ENCODE measurements around the gene PRC1. TPM values are rescaled to one million over a fixed set of nuclear protein-coding genes. Genes with fewer than 3 reads are reported as not detected.

Gene PRC1
- total RNA-seq, 2 experiments from 2014 or later, result 24.4 to 26.7 TPM

DNA sequence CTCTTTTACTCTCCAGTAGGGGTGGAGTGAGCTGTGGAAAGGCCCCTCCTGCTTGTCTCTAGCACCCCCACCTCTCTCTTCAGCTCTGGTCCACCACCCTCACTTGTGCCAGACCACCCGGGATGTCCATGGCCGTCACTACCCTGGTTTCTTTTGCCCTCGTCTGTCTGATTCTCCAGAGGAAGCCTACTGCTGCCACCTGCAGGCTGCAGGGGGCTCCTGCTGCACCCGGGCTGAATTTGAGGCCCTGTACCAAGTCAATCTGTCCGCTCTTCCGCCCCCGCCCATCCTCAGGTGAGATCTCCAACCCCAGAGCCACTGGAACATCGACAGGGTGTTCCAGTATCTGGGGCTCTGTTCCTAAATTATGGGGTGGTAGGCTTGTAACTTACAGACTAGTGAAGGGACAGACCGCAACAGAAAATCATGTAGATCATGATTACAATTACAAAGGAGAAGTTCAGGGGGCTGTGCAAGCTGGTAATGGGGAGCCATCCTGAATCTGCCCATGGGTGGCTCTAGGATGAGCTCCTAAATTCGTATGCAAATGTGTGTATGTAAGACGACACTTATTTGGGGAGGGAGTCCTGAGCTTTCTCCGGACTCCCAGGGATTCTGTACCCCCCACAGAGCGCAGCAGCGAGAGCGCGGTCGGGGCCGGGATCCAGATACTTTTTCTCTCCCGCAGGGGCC, 59.9 kb downstream of the PRC1 start:
- Mint-ChIP-seq H3K27me3 (no peaks in the 10 kb centered on the region), H3K4me1 (ENCODE audit: low read depth) (peaks cover 47% of the 10 kb centered on the region), H3K27ac (peak overlapping the region; percentile 94), H3K36me3 (ENCODE audit: low read depth) (peaks cover 31% of the 10 kb centered on the region), H3K9me3 (no peaks in the 10 kb centered on the region), H3K4me3 (peak overlapping the region; percentile 89)
- peak overlapping the region; percentile 84 for H3K4me3 ChIP-seq (ENCODE audit: low read length)
- intact Hi-C loops (cut with DNase I, micrococcal nuclease), result loop anchor here (1.0 to 10.0 kb wide), 7 partner anchors 32 to 1040 kb away; partner anchors contain the start of genes AP3S2 (in 2 of the 2), BLM (in 1 of the 2), PRC1 (in 1 of the 2) and SLCO3A1 (in 1 of the 2)
- no peaks in the 10 kb centered on the region for H3K27me3 ChIP-seq (ENCODE audit: control insufficient read depth in 1 of 2, insufficient read depth in 2 of 2, low read length in 2 of 2)
- H3K27ac ChIP-seq (ENCODE audit: low read depth in 1 of 2, low read length in 2 of 2), result peak overlapping the region; percentile 67 to 68
- H3K9me3 ChIP-seq (ENCODE audit: control insufficient read depth in 1 of 2, insufficient read depth in 1 of 2, low read length in 2 of 2), result no peaks in the 10 kb centered on the region
- peaks cover 20% of the 10 kb centered on the region for H3K36me3 ChIP-seq (ENCODE audit: insufficient read depth, low read length)
- POLR2A ChIA-PET, result interaction anchor here (0.7 to 8.1 kb wide), 15 partner anchors 9 to 1946 kb away, joined by 3 to 232 read pairs (median 4); partner anchors contain the start of genes BLM, CIB1, GDPGP1 and MAN2A2
- CTCF ChIA-PET, result interaction anchor here (0.6 to 5.1 kb wide), 10 partner anchors 9 to 665 kb away, joined by 3 to 88 read pairs (median 4); partner anchors contain the start of genes MAN2A2, PRC1 and RCCD1
- peak; percentile 33 for ATAC-seq (ENCODE audit: poor library complexity)
- TF ChIP-seq, protein P1, sequence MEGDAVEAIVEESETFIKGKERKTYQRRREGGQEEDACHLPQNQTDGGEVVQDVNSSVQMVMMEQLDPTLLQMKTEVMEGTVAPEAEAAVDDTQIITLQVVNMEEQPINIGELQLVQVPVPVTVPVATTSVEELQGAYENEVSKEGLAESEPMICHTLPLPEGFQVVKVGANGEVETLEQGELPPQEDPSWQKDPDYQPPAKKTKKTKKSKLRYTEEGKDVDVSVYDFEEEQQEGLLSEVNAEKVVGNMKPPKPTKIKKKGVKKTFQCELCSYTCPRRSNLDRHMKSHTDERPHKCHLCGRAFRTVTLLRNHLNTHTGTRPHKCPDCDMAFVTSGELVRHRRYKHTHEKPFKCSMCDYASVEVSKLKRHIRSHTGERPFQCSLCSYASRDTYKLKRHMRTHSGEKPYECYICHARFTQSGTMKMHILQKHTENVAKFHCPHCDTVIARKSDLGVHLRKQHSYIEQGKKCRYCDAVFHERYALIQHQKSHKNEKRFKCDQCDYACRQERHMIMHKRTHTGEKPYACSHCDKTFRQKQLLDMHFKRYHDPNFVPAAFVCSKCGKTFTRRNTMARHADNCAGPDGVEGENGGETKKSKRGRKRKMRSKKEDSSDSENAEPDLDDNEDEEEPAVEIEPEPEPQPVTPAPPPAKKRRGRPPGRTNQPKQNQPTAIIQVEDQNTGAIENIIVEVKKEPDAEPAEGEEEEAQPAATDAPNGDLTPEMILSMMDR (IDR thresholded peaks at IDR 0.05), result peak; percentile 92
- peaks cover 73% of the 10 kb centered on the region for H3K4me1 ChIP-seq (ENCODE audit: insufficient read depth, low read length)
- peak; percentile 69 to 92 (median 82) for DNase-seq

DNA sequence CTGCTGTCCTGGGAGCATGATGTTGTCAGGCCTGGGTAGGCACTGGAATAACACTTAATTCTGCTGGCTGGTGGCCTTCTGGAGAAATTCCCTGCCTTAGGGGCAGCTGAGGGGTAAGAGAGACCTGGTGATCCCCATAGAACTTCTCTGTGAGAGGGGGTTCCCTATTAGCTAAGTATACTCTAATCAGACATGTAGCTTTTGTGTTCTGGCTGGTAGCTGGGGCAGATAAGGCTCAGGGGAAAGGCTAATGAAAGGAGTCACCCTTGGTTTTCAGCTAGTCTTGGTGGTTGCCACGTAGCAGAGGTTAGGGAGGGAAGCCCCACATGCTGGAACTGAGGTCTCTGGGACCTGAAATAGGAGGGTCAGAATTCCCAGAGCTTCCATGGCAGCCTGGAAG, 61.0 kb downstream of the PRC1 start:
- Mint-ChIP-seq H3K36me3 (ENCODE audit: low read depth) (peaks cover 25% of the 10 kb centered on the region), H3K4me1 (ENCODE audit: low read depth) (peaks cover 49% of the 10 kb centered on the region), H3K4me3 (peak overlapping the region; percentile 98), H3K27ac (peak overlapping the region; percentile 96), H3K9me3 (no peaks in the 10 kb centered on the region), H3K27me3 (no peaks in the 10 kb centered on the region)
- peak overlapping the region in 1 of 2 donors; percentile 55 for H3K27ac ChIP-seq (ENCODE audit: low read depth in 1 of 2, low read length in 2 of 2)
- ATAC-seq (ENCODE audit: poor library complexity) (no peak), DNase-seq (no peak)
- peaks cover 13% of the 10 kb centered on the region for H3K36me3 ChIP-seq (ENCODE audit: insufficient read depth, low read length)
- POLR2A ChIA-PET, result interaction anchor here (0.8 to 8.1 kb wide), 7 partner anchors 8 to 338 kb away, joined by 4 to 232 read pairs (median 5); partner anchors contain the start of genes MAN2A2 and RCCD1
- TF ChIP-seq, protein P1 (IDR thresholded peaks at IDR 0.05), result no peak
- intact Hi-C loops (cut with DNase I, micrococcal nuclease), result loop anchor here (5.0 to 10.0 kb wide), 6 partner anchors 61 to 1038 kb away; partner anchors contain the start of genes AP3S2 (in 2 of the 2), BLM (in 1 of the 2), PRC1 (in 1 of the 2) and SLCO3A1 (in 1 of the 2)
- H3K4me1 ChIP-seq (ENCODE audit: insufficient read depth, low read length), result peaks cover 78% of the 10 kb centered on the region
- H3K4me3 ChIP-seq (ENCODE audit: low read length), result no peak overlapping the region
- no peaks in the 10 kb centered on the region for H3K9me3 ChIP-seq (ENCODE audit: control insufficient read depth in 1 of 2, insufficient read depth in 1 of 2, low read length in 2 of 2)
- CTCF ChIA-PET, result interaction anchor here (1.2 to 5.1 kb wide), 8 partner anchors 10 to 217 kb away, joined by 3 to 88 read pairs (median 9); partner anchors contain the start of genes MAN2A2, PRC1 and RCCD1
- no peaks in the 10 kb centered on the region for H3K27me3 ChIP-seq (ENCODE audit: control insufficient read depth in 1 of 2, insufficient read depth in 2 of 2, low read length in 2 of 2)

DNA sequence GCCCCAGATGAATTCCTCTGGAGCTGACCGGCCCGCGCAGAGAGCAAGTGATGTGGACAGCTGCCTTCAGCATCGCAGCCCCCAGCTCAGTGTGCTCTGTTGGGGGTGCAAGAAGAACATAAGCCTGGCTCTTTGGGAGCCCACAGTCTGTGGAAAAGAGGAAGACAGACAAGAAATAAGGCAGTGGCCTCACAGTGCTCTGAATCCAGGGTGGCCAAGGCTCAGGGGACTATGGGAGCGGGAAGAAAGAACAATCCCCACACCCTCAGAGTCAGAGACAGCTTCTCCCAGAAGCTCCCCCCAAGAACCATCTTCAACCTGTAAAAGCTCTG, 61.7 kb downstream of the PRC1 start:
- Histone ChIP-seq H3K27ac (ENCODE audit: low read depth in 1 of 2, low read length in 2 of 2) (peak overlapping the region; percentile 55 to 81), H3K9me3 (ENCODE audit: control insufficient read depth in 1 of 2, insufficient read depth in 1 of 2, low read length in 2 of 2) (no peaks in the 10 kb centered on the region), H3K27me3 (ENCODE audit: control insufficient read depth in 1 of 2, insufficient read depth in 2 of 2, low read length in 2 of 2) (no peaks in the 10 kb centered on the region), H3K4me1 (ENCODE audit: insufficient read depth, low read length) (peaks cover 78% of the 10 kb centered on the region), H3K36me3 (ENCODE audit: insufficient read depth, low read length) (peaks cover 11% of the 10 kb centered on the region), H3K4me3 (ENCODE audit: low read length) (peak overlapping the region; percentile 95)
- ATAC-seq (ENCODE audit: poor library complexity), result no peak
- no peaks in the 10 kb centered on the region for H3K9me3 Mint-ChIP-seq
- H3K27me3 Mint-ChIP-seq, result no peaks in the 10 kb centered on the region
- intact Hi-C loops (cut with DNase I, micrococcal nuclease), result loop anchor here (5.0 to 10.0 kb wide), 6 partner anchors 60 to 1038 kb away; partner anchors contain the start of genes AP3S2 (in 2 of the 2), BLM (in 1 of the 2), PRC1 (in 1 of the 2) and SLCO3A1 (in 1 of the 2)
- TF ChIP-seq, protein P1 (IDR thresholded peaks at IDR 0.05), result peak; percentile 10
- DNase-seq, result no peak
- peak overlapping the region; percentile 98 for H3K4me3 Mint-ChIP-seq
- peaks cover 22% of the 10 kb centered on the region for H3K36me3 Mint-ChIP-seq (ENCODE audit: low read depth)
- CTCF ChIA-PET, result interaction anchor here (0.5 to 5.1 kb wide), 16 partner anchors 10 to 699 kb away, joined by 3 to 88 read pairs (median 5); partner anchors contain the start of genes BLM, CIB1, GDPGP1 and MAN2A2
- POLR2A ChIA-PET, result interaction anchor here (0.6 to 8.1 kb wide), 17 partner anchors 11 to 1950 kb away, joined by 3 to 232 read pairs (median 4); partner anchors contain the start of genes BLM, CIB1, GDPGP1 and MAN2A2
- H3K27ac Mint-ChIP-seq, result peak overlapping the region; percentile 96
- H3K4me1 Mint-ChIP-seq (ENCODE audit: low read depth), result peaks cover 49% of the 10 kb centered on the region

Data from CD4-positive, alpha-beta T cell (primary cell).